Measurements from ENCODE around the gene RAE1.
"Not testable (repeated sequence)": the region's sequence is repeated elsewhere in the genome, so short reads cannot be mapped to it uniquely, and the experiment has no call there.

DNA sequence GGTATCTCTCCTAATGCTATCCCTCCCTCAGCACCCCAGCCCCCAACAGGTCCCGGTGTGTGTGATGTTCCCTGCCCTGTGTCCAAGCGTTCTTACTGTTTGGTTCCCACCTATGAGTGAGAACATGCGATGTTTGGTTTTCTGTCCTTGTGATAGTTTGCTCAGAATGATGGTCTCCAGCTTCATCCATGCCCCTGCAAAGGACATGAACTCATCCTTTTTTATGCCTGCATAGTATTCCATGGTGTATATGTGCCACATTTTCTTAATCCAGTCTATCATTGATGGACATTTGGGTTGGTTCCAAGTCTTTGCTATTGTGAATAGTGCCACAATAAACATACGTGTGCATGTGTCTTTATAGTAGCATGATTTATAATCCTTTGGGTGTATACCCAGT is 68.4 kb downstream of the RAE1 start:
- TF ChIP-seq, protein P1, sequence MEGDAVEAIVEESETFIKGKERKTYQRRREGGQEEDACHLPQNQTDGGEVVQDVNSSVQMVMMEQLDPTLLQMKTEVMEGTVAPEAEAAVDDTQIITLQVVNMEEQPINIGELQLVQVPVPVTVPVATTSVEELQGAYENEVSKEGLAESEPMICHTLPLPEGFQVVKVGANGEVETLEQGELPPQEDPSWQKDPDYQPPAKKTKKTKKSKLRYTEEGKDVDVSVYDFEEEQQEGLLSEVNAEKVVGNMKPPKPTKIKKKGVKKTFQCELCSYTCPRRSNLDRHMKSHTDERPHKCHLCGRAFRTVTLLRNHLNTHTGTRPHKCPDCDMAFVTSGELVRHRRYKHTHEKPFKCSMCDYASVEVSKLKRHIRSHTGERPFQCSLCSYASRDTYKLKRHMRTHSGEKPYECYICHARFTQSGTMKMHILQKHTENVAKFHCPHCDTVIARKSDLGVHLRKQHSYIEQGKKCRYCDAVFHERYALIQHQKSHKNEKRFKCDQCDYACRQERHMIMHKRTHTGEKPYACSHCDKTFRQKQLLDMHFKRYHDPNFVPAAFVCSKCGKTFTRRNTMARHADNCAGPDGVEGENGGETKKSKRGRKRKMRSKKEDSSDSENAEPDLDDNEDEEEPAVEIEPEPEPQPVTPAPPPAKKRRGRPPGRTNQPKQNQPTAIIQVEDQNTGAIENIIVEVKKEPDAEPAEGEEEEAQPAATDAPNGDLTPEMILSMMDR (conservative IDR thresholded peaks at IDR 0.05; ENCODE audit: low read depth, low read length) = not testable (repeated sequence)
- TF ChIP-seq RAD21 (IDR thresholded peaks at IDR 0.05; ENCODE audit: low read length); CHD1 (IDR thresholded peaks at IDR 0.05; ENCODE audit: low read depth, low read length); POLR2A (IDR thresholded peaks at IDR 0.05; ENCODE audit: low read depth, low read length); ELK1 (IDR thresholded peaks at IDR 0.05; ENCODE audit: borderline replicate concordance, low read depth, low read length); RCOR1 (IDR thresholded peaks at IDR 0.05; ENCODE audit: insufficient replicate concordance, low read length): not testable (repeated sequence)

Measured in IMR-90 (cell line).